Measurements from ENCODE around the gene RGCC.
"Not testable (repeated sequence)": the region's sequence is repeated elsewhere in the genome, so short reads cannot be mapped to it uniquely, and the experiment has no call there.

- TF ChIP-seq POLR2AphosphoS5 (IDR thresholded peaks at IDR 0.05; ENCODE audit: borderline replicate concordance, low read depth, low read length); EZH2 (IDR thresholded peaks at IDR 0.05): not testable (repeated sequence)
Measured at GRCh38 chr13:41434030-41434429, 23.3 kb upstream of the RGCC start.

Measured in SK-N-MC (cell line).